ENCODE data around the gene ALAS1.
A peak's percentile ranks its signal among the peaks of the same experiment; 100 is the strongest.

Gene ALAS1

DNA sequence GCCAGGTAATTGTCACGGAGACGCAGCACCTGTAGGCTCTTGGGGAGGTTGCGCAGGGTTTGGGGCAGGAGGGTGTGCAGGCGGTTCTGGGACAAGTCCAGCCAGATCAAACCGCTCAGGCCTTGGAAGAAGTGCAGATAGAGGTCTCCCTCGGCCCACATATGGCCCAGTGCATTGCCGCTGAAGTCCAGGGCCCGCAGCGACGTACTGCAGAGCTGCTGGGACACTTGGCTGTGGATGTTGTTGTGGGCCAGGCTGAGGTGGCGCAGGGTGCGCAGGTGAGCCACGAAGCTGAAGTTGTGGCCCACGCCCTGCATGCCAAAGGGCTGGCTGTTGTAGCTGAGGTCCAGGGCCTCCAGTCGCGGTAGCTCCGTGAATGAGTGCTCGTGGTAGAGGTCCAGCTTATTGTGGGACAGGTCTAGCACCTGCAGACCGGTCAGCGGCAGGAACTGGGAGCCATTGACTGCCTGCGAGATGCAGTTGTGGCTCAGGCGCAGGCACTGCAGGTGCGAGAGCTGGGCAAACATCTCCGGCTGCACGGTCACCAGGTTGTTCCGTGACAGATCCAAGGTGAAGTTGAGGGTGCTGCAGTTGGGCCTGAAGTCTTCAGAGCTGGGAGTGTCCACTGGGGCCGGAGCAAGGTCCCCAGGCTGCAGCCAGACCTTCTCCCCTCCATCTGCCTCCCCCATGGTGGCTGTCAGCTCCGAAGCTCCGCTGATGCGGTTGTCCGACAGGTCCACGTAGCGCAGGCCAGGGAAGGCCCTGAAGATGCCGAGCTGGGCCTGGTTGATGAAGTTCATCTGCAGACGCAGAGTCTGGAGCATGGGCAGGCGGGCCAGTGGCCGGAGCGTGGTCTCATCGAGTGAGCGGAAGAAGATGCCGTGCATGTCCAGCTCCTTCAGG lies 24.6 kb downstream of the ALAS1 start:
- no peak for DNase-seq

DNA sequence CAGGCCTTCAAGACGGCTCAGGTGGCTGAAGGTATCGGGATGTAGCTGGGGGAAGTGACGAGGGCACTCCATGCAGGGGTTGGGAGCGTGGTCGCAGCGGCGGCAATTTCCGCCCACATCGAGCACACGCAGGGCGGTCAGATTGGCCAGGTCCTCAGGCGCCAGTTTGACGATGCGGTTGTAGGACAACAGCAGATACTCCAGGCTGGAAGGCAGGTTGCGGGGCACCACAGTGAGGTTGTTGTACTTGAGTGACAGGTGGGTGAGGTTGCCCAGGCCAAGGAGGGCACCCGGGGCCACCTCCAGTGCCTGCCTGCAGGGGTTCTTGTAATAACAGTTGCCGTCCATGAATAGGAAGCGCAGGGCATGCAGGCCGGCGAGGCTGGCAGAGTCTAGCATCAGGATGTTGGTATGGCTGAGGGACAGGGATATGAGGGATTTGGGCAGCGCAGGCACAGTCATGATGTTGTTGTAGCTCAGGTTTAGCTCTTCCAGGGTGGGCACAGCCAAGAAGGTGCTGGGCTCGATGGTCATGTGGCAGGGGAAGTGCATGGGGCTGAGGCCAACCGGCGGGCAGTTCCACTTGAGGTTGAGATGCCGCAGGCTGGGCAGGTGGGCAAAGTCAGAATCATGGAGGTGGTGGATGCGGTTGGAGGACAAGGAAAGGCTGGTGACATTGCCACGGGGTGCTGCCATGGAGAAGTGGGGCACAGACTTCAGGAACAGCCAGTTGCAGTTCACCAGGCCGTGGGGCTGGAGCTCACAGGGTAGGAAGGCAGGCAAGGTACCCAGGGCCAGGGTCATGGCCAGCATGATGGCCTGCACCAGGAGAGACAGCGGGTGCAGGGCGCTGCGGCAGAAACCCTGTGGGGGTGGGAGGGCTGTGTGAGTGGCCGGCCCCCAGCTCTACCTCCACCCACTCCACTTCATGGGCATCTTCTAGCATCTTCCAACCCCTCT lies 25.8 kb downstream of the ALAS1 start:
- DNase-seq: no peak

DNA sequence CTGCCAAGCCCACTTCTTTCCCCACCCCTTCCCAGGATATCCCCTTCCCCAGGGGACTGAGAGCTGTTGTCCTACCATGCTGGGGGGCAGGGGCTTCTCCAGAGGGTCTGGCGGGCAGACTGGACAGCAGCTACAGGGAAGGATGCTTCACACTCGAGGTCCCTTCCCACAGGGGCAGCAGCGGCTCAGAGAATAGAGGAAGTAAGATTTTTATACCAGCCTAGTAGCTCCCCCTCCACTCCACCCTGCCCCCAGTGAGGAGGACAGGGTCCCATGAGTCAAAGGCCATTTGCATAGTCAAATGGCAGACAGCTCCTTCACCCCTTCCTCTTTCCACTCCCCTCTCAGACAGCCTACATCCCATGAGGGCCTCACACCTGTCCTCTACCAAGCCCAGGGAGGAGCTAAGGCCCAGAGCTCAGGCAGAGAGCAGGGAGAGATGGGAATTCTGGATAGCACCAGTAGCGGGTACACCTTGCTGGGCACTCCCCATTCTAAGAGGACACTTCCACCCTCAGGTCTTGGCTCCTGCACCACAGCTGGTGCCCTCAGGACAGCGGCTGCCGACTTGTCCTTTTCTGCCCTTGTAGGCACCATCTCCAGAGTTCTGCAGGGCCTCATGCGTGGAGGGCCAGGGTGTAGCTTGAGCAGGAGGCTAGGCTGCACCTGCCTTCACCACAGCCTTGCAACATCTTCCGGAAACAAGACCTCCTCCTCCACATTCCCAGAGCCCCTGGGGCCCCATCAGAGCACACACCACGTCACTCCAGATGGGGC lies 27.7 kb downstream of the ALAS1 start, which contains the start of gene TLR9:
Gene TLR9 (minus strand): TSS at position 194 of the 777 bp plus-strand sequence. CDS start 116 bp downstream, at position 78.
- DNase-seq: no peak

GRCh38 chr3:52226229-52226817 lies 28.4 kb downstream of the ALAS1 start:
- no peak for DNase-seq

GRCh38 chr3:52227117-52227516 lies 29.2 kb downstream of the ALAS1 start:
- DNase-seq: no peak

GRCh38 chr3:52227766-52228165 lies 29.8 kb downstream of the ALAS1 start:
- no peak for DNase-seq

- no peak for DNase-seq
Measured at GRCh38 chr3:52228266-52228665, 30.3 kb downstream of the ALAS1 start.

GRCh38 chr3:52228751-52229291 lies 30.9 kb downstream of the ALAS1 start:
- no peak for DNase-seq

DNA sequence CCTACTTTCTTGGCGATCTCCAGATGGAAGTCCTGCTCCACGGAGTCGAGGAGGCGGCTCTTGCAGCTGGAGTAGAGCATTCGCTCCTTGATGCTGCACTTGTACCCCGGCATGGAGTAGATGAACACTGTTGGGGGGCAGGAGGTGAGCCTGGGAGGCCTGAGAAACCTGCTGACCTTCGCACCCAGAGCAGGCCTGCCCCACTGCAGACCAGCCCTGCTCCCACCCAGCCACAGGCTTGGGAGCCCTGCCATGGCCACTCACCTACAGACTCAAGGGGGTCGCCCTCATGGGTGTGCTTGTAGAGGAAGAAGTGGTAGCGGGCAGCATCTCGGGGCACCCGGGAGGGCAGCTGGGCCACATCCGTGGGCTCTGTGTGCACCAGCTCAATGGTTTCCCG lies 31.7 kb downstream of the ALAS1 start:
- no peak for DNase-seq

DNA sequence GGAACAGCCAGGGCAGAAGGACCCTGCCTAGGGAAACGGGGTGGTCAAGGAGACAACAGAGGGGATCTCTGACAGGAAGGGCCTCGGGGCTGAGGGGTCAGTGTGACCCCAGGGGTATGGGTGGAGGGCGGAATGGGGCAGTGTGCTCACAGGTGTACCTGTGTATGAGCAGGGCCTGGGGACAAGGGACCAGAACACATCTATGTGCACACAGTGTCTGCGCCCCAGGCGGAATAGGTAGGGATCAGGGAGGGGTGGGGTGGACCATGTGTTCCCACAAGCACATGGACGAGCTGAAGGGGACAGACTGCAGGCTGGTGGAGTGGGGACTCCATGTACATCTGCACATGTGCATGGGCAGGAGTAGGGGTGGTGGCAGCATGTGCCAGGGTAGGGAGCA lies 32.5 kb downstream of the ALAS1 start:
- no peak for DNase-seq

GRCh38 chr3:52230889-52231499 lies 33.0 kb downstream of the ALAS1 start:
- no peak for DNase-seq

DNA sequence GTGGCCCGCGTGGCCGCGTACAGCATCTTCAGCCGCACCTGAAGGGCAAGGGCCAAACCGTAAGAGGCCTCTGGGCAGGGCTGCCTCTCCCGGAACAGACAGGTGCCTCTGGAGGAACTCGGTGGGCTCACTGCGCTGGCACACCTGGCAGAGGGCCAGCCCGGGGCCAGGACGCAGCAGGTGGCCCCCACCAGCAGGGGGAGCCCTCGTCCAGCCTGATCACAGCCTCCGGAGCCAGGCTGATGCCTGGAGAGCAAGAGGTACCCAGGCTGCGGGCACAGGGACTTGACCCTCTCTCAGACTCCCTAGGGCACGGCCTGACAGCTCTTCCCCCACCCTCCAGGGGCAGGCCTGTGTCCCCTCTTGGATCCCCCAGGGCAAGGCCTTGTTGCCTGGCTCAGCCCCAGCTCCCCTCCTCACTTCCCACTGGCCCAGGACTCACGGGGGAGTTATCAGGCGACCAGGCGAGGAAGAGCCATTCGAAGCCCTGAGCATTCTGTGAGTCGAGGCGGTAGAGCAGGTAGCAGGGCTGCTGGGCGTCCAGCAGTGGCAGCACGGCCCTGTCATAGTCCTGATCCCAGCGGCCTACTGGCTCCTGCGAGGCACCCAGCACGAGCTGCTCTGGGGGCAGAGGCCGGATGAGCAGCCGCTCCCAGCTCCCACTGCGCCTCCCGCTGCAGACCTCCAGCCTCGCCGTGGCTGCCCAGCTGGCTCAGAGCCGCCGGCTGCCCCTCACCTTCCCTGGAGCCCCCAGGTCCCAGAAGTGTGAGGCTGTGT lies 33.7 kb downstream of the ALAS1 start:
- DNase-seq: peak; percentile 43

DNA sequence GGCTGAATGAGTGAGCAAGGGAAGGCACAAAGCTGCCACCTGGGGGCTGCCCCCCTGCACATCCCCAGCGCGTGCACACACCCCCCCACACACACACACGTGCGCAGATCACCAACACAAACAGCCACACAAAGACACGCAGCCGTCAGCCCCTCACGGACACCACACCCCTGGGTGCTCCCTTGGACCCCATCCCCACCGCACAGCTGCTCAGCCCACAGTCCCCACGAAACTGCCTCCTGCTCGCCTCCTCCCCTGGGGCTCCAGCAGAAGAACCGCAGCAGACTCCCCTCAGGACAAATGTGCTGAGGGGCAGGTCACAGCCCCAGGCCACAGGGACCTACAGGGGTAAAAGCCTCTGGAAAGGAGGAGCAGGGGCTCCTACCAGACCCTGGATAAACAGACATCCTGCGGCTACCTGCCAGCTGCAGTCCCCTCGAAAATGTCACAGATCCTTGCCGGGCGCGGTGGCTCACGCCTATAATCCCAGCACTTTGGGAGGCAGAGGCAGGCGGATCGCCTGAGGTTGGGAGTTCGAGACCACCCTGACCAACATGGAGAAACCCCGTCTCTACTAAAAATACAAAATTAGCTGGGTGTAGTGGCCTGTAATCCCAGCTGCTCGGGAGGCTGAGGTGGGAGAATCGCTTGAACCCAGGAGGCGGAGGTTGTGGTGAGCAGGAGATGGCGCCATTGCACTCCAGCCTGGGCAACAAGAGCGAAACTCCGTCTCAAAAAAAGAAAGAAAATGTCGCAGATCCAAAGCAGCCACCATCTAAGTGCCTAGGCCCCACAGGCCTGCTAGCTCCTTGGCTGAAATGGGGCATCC lies 34.5 kb downstream of the ALAS1 start:
- DNase-seq: no peak

- no peak for DNase-seq
Measured at GRCh38 chr3:52233108-52233591, 35.2 kb downstream of the ALAS1 start.

GRCh38 chr3:52233968-52234367 lies 36.0 kb downstream of the ALAS1 start:
- no peak for DNase-seq

- DNase-seq: no peak
Measured at GRCh38 chr3:52234516-52235447, 36.8 kb downstream of the ALAS1 start.

DNA sequence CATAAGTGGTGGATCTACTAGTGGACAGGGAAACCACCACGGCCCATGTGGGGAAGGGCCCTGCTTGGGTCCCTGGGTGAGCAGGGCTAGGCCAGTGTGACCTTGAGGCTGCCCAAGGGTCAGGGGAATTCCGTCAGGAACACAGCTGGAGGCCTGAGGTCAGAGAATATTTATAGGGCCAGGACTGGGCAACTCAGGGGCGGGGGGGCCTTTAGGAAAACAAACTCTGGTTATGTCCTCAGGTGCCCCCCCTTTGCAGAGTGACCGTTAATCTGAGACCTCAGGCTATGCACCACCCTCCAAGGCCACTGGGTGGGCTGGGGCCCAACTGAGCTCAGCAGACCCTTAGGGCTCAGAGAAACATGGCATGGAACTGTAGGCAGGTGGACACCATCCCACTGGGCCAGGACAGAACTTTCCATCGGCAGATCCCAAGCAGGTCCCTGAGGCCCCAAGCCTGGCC lies 38.5 kb downstream of the ALAS1 start:
- no peak for DNase-seq

DNA sequence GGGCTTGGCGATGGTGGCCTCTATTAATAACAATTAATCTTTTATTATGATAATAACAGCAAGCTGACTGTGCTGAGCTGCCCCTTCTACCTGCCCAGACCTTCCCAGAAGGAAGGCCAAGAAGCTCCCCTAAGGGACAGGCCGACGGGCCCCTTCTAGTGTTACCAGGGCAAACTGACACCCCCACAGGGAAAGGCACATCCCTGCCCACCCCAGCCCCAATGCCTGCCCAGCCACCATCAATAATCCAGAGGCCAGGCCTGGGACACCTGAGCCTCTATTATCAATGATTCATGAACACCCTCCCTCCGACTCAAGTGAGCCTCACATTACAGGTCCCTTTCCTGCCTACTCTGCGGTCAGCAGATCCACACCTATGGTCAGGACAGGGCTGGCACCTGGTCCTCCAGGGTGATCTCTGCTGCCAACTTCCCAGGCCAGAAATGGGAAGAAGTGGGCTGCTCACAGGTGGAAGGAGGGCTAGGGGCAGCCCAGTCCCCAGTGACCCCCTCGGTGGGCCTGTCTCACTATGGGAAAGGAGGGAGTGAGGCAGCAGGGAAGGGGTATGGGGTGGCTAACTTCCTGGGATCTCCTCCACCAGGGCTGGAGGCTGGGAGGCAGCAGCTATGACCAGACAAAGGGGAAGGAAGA lies 39.2 kb downstream of the ALAS1 start:
- no peak for DNase-seq

All from NCI-H146 (cell line).